Skeletal muscle tissue (tissue), 4 donors: ENCODE data around the gene CXCL9. TPM values are rescaled to one million over a fixed set of nuclear protein-coding genes. Genes with fewer than 3 reads are reported as not detected.

Source experiments
- H3K27ac ChIP-seq: one replicate; pipeline ENCODE4 v1.7.0; 2013; ENCODE audit warnings: mild to moderate bottlenecking, low read depth, low read length, inconsistent platforms
- H3K27me3 ChIP-seq, 3 donors: one replicate each; pipeline ENCODE4 v1.7.0; 2013; ENCODE audit warnings: low read length in 3 of 3; ENCODE audit not compliant: control insufficient read depth in 3 of 3, insufficient read depth in 3 of 3
- H3K36me3 ChIP-seq, 3 donors: one replicate each; pipeline ENCODE4 v1.7.0; 2013; ENCODE audit warnings: low read length in 3 of 3; ENCODE audit not compliant: control insufficient read depth in 3 of 3, insufficient read depth in 3 of 3
- H3K4me1 ChIP-seq, 3 donors: one replicate each; pipeline ENCODE4 v1.7.0; 2013; ENCODE audit warnings: low read length in 3 of 3, mild to moderate bottlenecking in 3 of 3; ENCODE audit not compliant: control insufficient read depth in 3 of 3, insufficient read depth in 3 of 3
- H3K4me3 ChIP-seq, 3 donors: one replicate each; pipeline ENCODE4 v1.7.0; 2013; ENCODE audit warnings: low read length in 3 of 3
- H3K9ac ChIP-seq, 3 donors: one replicate each; pipeline ENCODE4 v1.7.0; 2013; ENCODE audit warnings: low read length in 3 of 3, mild to moderate bottlenecking in 3 of 3, moderate library complexity in 2 of 3, low read depth in 1 of 3
- H3K9me3 ChIP-seq, 3 donors: one replicate each; pipeline ENCODE4 v1.7.0; 2013; ENCODE audit warnings: low read length in 3 of 3; ENCODE audit not compliant: control insufficient read depth in 3 of 3
- total RNA-seq: library from RNA; depleted of rRNA; stranded (reverse); fragments of >200 nt; gene quantifications from one replicate; pipeline ENCODE4 v1.2.3, GENCODE V29; 2014
- donor health status: Osteomylitis.

The CXCL9 gene
- total RNA-seq, 1 donor from 2014 or later, result 0.52 TPM

DNA sequence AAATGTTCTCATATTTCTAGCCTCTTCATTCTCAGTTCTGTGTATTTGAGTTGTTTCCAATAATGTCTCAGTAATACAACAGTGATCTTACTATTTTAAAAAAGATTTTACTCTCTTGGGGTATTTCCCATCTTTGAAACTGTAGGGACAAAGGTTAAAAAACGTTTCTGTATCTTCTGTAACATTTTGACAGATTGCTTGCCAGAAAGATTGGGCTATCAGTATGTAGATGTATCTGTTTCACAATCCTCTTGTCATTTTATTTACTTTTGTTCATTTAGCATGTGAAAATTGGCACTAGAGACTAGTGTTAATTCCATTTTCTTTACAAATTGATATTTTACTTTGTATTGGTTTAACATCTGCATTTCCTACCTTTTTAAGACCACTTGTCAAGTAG is 6.2 kb upstream of the CXCL9 start:
- Histone ChIP-seq H3K36me3 (no peaks in the 10 kb centered on the region), H3K4me3 (no peak overlapping the region), H3K9me3 (no peaks in the 10 kb centered on the region), H3K27ac (no peak overlapping the region), H3K9ac (no peak overlapping the region), H3K4me1 (peaks cover 0 to 6% (median 5%) of the 10 kb centered on the region in 3 donors), H3K27me3 (no peaks in the 10 kb centered on the region)

DNA sequence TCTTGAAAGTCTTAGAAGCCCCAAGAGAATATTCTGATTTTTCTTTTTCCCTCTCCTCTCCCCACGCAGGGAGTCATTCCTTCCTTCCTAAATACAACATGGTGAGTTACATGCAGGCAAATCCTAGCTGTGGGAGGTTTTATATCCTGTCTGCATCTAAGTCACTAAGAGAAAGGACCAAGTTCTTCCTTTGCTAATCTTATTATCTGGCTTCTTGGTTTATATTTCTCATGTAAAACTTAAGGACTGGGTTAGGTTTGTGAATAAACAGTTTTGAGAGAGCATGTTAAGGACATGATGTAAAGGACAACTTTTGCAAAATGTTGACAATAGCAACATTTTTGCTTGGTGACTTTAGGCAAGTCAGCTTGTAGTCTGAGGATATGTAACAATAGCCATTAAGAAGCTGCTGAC is 5.1 kb upstream of the CXCL9 start:
- no peak overlapping the region for H3K4me3 ChIP-seq
- no peak overlapping the region for H3K9ac ChIP-seq
- peak overlapping the region; percentile 74 for H3K27ac ChIP-seq
- H3K4me1 ChIP-seq, result peaks cover 0 to 6% (median 5%) of the 10 kb centered on the region in 3 donors
- H3K27me3 ChIP-seq, result no peaks in the 10 kb centered on the region
- H3K9me3 ChIP-seq, result no peaks in the 10 kb centered on the region
- H3K36me3 ChIP-seq, result no peaks in the 10 kb centered on the region

DNA sequence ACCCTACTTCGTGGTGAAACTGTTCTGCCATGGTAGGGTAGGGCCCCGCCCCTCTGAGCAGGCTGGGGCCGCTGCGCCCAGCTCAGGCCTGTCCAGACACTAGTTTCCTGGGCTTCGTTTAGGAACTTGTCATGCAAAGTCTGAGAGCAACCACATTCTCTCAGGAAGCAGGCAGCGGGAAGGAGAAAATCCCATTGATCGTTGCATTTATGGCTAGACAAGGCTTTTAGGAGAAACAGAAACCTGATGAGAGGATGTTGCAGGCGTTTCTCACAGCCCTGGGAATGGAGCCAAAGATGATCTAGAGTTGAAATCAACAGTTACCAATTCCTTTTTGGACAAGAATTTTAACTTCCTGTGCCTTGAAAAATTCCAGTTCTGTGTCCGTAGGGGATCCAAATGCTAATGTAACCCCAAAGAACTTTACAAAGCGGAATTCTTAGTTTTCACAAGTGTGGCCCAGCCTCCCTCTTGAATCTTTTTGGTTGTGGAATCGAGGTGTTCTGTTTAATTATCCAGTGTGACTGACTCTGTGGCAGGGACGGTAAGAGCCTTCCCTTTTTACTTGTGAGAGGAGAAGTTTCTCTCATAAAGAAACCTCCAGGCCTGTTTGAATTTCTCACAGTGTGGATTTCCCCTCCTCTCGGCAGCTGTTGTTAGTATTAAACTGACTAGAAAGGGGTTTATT is 4.5 kb upstream of the CXCL9 start:
- peak overlapping the region in 2 of 3 donors; percentile 27 to 57 for H3K4me3 ChIP-seq
- H3K27ac ChIP-seq, result peak overlapping the region; percentile 74
- no peaks in the 10 kb centered on the region for H3K9me3 ChIP-seq
- peaks cover 0 to 6% (median 5%) of the 10 kb centered on the region in 3 donors for H3K4me1 ChIP-seq
- no peaks in the 10 kb centered on the region for H3K36me3 ChIP-seq
- H3K27me3 ChIP-seq, result no peaks in the 10 kb centered on the region
- H3K9ac ChIP-seq, result no peak overlapping the region

DNA sequence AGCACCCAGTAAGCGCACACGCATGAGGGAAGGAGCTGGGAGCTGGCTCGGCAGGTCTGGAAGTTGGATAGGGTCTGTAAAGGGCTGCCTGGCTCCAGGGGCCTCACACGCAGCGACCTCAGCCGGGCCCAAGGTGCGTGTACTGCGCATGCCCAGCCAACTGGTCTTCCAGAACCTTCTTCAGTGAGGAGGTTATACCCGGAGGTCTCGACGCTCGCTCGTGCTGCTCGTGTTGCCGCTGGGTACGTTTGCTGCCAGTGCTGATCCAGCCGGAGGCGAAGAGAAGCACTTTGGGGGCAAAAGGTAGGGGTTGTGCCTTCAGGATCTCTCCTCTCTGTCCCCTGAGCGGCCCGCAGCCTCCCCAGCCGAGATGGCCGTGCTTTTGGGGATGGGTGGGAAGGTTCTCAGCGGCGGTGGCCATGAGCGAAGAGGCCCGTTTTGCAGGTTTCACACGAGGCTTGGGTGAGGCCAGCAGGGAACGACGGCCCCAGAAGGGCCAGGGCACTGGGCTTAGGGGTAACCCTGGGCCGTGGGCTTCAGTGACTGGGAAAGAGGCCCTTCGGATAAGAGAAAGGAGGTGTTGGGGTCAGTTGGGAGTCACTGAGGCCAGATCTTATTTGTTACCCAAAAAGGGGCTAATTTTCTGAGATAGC is 3.8 kb upstream of the CXCL9 start:
- peak overlapping the region; percentile 74 for H3K27ac ChIP-seq
- H3K36me3 ChIP-seq, result no peaks in the 10 kb centered on the region
- peaks cover 0 to 6% (median 5%) of the 10 kb centered on the region in 3 donors for H3K4me1 ChIP-seq
- H3K4me3 ChIP-seq, result peak overlapping the region in 1 of 3 donors; percentile 57
- no peaks in the 10 kb centered on the region for H3K9me3 ChIP-seq
- H3K27me3 ChIP-seq, result no peaks in the 10 kb centered on the region
- H3K9ac ChIP-seq, result no peak overlapping the region

DNA sequence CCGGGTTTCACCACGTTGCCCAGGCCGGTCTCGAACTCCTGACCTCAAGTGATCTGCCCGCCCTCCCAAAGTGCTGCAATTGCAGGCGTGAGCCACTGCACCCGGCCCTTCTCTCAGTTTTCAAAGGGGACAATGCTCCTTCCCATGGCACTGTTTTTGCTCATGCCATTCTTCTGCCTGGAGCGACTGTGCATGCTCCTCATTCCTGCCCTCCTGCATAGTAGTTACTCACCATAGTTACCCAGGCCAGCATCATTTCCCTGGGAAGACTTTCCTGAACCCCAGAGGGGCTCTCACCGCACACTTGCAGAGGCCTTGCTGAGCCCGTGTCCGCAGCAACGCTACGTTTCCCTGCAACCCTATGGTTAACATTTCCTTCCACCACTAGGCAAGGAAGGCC is 3.3 kb upstream of the CXCL9 start:
- Histone ChIP-seq H3K9me3 (no peaks in the 10 kb centered on the region), H3K4me1 (peaks cover 0 to 6% (median 5%) of the 10 kb centered on the region in 3 donors), H3K27me3 (no peaks in the 10 kb centered on the region), H3K27ac (no peak overlapping the region), H3K9ac (no peak overlapping the region), H3K36me3 (no peaks in the 10 kb centered on the region), H3K4me3 (no peak overlapping the region)

DNA sequence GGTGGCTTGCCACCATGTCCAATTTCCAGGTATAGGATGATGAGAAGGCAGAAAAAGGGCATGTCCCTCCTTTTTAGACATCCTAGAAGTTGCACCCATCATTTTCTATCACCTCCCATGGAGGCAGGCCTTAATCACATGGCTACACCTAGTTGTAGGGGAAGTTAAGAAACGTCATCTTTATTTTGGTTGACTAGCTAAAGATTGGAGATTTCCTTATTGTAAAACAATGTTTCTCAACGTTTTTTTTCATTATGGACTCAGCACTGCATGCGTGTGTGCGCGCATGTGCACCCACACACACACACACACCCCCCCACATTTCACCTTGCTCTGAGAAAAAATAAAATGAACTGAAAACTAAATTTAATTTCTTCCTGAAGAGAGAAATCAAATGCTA is 2.0 kb upstream of the CXCL9 start:
- H3K4me1 ChIP-seq, result peaks cover 0 to 6% (median 5%) of the 10 kb centered on the region in 3 donors
- no peak overlapping the region for H3K9ac ChIP-seq
- H3K27me3 ChIP-seq, result no peaks in the 10 kb centered on the region
- H3K36me3 ChIP-seq, result no peaks in the 10 kb centered on the region
- H3K27ac ChIP-seq, result no peak overlapping the region
- H3K9me3 ChIP-seq, result no peaks in the 10 kb centered on the region
- no peak overlapping the region for H3K4me3 ChIP-seq

DNA sequence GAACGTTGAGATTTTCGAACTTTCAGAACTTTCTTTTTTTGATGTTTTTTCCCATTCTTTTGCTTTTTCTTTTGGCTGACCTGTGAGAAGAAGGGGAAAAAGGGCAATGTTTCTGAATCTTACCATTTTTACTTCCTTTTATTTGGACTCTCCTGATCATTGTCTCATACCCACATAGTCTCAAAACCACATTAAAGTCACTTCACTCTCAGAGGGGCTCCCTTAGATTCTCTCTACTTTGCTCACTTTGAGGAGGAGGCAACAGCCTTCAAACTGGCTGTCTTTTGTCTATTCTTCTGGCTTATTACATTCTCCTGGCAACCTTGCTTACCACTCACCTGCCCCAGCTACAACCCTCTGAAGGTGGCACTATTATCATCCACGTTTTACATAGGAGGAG is 3.7 kb downstream of the CXCL9 start:
- no peak overlapping the region for H3K27ac ChIP-seq
- H3K36me3 ChIP-seq, result no peaks in the 10 kb centered on the region
- no peak overlapping the region for H3K4me3 ChIP-seq
- H3K9ac ChIP-seq, result no peak overlapping the region
- H3K27me3 ChIP-seq, result no peaks in the 10 kb centered on the region
- no peaks in the 10 kb centered on the region for H3K4me1 ChIP-seq
- H3K9me3 ChIP-seq, result no peaks in the 10 kb centered on the region

DNA sequence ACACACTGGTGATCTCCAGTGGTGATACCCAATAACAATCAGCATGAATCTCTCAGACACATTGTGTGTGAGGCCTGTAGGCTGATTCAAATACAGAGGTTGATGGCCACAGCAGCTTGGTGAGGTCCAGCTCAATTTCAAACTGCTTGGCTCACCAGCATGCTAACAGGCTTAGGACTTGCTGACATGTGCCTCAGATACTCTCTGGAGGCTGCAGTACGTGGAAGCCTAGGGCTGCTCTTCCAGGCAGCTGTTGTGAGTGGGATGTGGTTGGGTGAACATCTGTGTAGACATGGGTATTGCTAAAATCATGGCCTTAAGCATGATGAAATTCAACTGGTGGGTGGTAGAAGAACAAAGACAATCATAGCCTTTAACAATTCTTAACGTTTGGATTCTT is 4.3 kb downstream of the CXCL9 start:
- Histone ChIP-seq H3K36me3 (no peaks in the 10 kb centered on the region), H3K4me3 (no peak overlapping the region), H3K9ac (no peak overlapping the region), H3K4me1 (no peaks in the 10 kb centered on the region), H3K27ac (no peak overlapping the region), H3K9me3 (no peaks in the 10 kb centered on the region), H3K27me3 (no peaks in the 10 kb centered on the region)

DNA sequence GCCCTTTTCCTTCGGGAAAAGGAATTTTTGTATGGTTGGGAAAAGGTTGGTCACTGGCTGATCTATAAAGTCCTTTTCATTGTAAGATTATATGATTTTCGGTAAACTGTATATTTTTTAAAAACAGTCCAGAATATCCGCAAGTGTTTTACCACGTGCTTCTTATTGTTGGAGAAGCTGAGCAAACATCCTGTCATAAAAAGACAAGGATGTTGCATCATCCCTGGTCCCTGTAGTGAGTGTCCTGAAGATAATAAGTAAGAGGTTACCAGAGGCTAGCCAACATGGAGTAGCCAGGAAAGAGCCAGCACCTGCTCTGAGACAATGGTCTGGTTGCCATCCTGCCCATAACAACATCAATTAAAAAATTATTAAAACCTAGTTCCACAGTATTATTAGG is 5.1 kb downstream of the CXCL9 start:
- no peak overlapping the region for H3K9ac ChIP-seq
- H3K36me3 ChIP-seq, result no peaks in the 10 kb centered on the region
- no peaks in the 10 kb centered on the region for H3K4me1 ChIP-seq
- H3K27ac ChIP-seq, result no peak overlapping the region
- H3K27me3 ChIP-seq, result no peaks in the 10 kb centered on the region
- no peaks in the 10 kb centered on the region for H3K9me3 ChIP-seq
- no peak overlapping the region for H3K4me3 ChIP-seq

DNA sequence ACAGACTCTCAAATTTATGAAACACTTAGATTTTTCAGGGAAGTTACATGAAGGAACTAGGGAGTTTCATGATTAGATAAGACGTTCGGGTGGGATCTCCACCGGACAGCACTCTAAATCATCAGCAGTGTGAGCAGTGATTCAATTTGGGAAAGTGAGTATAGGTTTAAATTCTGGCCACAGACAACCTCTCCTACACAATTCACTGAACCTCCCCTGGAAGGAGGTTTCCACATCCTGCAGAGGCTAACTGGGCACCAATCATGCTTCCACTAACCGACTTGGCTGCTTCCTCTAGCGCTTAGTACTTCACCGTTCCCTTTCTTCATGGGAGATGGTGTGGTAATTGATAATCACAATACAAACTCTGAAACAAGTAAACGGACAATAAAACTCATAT is 5.6 kb downstream of the CXCL9 start:
- Histone ChIP-seq H3K36me3 (no peaks in the 10 kb centered on the region), H3K27ac (no peak overlapping the region), H3K4me3 (no peak overlapping the region), H3K9ac (no peak overlapping the region), H3K4me1 (no peaks in the 10 kb centered on the region), H3K9me3 (no peaks in the 10 kb centered on the region), H3K27me3 (no peaks in the 10 kb centered on the region)
